Activated naive CD4-positive, alpha-beta T cell (primary cell): ENCODE results near the gene NACAD.
A peak's percentile ranks its signal among the peaks of the same experiment; 100 is the strongest.
"Not testable (repeated sequence)": the region's sequence is repeated elsewhere in the genome, so short reads cannot be mapped to it uniquely, and the experiment has no call there.

Source experiments
- DNase-seq, 4 experiments: peaks; one replicate each; lab custom pipeline; 2025; lab: John Stamatoyannopoulos, UW

The NACAD gene

DNA sequence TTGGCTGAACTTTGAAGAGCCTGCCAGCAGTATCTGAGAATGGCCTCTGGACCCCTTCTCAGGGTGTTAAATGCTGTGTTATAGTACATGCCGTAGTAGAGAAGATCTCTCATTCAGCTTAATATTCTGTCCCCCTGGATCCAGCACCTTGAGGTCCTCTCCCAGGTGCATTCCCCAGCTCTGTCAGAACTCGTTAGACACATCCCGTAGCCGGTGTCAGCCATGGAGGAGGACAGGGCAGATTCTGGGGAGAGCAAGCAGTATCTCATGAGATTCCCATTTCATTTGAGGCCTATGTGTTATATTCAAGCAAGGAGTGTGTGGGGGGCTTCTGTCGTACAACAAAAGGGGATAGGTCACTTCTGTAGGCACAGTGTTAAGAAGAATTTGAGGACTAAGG is 34.8 kb downstream of the NACAD start:
- no peak for DNase-seq

DNA sequence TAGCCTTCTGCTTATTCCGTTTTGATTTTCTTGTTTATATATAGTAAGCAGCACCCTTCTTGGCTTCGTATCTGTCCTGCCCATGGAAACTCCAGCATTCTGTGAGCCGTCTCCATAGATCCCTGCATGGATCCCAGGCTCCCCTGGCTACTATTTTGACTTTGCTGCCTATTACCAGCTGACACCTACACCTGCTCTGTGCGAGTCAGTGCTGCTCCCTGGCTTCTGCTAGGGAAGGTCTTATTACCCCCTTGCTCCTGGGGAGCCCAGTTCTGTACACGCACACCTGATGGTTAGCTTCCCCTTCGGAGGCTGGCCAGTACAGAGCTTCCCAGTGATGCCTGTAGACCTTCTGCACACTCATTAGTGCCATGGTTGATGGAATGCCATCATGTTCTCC is 35.4 kb downstream of the NACAD start:
- DNase-seq, result no peak

DNA sequence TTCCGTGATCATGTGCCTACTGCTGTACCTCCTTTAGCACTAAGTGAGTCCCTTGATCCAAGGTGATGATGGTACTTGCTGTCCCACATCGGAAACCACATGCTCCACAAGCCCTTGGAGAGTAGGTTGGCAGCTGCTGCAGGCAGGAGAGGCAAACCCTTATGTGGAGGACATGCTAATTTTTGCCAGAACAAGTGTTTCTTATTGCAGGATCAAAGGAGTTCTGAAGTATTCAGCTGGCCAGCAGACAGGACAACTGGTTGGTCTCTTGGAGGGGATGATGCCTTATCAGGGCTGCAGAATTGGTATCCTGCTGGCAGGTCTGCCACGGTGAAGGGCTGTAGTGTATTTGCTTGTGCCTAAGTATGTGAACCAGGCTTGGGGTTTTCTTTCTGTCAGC is 36.8 kb downstream of the NACAD start:
- no peak for DNase-seq

DNA sequence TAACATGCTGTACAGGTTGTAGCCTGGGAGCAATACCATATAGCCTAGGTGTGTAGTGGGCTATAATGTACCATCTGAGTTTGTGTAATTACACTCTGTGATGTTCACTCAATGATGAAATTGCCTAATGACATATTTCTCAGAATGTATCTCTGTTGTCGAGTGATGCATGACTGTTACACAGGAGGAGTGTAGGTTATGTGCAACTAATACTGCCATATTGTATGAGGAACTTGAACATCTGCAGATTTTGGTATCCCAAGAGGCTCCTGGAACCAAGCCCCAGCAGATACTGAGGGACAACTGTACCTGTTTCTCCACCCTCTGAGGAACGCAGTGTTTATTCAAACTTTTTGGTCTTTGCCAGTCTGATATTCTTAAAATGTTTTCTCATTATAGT is 38.6 kb downstream of the NACAD start:
- DNase-seq, result no peak

DNA sequence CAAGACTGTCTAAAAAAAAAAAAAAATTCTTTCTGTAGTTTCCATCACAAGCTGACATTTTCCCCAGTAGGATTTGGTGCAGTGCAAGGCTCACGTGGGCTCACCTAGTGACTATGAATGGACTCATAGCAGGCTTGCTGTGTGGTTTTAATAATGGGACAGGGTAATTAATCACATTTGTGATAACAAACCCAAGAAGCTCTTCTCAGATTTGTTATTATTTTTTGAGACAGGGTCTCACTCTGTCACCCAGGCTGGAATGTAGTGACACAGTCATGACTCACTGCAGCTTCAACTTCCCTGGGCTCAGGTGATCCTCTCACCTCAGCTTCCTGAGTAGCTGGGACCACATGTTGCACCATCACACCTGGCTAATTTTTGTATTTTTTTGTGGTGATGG is 40.0 kb downstream of the NACAD start:
- DNase-seq, result no peak

DNA sequence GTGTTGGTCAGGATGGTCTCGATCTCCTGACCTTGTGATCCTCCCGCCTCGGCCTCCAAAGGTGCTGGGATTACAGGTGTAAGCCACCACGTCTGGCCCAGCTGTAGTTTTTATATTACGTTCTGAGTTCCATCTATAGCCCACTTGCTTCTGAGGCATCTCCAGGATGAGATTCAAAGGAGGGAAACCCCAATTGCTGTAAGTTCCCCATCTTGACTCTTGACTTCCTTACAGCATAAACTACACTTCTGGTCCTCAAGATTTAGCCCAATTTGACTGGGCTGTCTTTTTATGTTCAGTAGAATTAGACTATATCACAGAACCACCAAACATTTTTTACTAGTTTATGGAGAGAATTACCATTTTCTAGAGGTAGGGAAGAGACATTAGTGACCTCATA is 44.4 kb downstream of the NACAD start:
- DNase-seq, result no peak

DNA sequence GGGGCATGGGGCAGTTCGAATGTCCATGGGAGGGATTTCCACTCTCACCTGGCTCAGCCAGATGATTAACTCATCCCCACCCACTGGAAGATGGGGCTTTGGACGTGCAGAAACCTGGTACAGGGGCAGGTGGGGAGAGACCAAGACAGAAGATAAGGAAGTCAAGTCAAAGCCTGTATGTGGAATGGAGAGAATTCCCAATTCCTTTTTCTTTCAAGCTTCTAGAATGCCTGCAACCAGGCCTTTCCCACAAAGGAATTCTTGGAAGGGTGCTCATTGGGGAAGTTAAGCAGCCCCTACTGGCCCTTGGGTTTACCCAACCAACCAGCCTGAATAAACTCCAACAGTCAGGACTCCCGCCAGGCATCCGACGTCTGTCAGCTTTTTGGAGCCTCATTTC is 49.7 kb downstream of the NACAD start:
- DNase-seq, result no peak

DNA sequence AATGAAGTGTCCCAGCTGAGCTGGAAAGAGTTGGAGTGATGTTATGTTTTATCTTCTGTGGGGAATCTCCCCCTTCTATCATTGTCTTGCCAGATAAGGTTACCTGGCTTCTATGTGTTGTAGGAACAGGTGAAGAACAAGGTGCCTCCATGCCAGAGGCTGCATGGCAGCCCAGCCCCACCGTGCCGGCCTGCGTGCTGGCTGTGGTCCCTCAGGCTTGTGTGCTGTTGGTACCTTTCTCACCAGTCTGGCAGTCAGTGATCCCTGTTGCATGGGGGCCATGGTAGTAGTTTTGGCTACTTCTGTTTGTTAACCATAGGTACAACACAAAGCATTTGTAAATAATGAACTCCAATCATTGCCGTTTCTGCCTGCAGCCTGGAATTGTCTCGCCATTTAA is 50.9 kb downstream of the NACAD start:
- no peak for DNase-seq

- DNase-seq, result no peak
Measured at GRCh38 chr7:45036796-45037195, 52.0 kb downstream of the NACAD start.

- no peak for DNase-seq
Measured at GRCh38 chr7:45036317-45036716, 52.5 kb downstream of the NACAD start.

GRCh38 chr7:45035893-45036292 is 52.9 kb downstream of the NACAD start:
- peak in 1 of 4 experiments; percentile 7 for DNase-seq

- no peak for DNase-seq
Measured at GRCh38 chr7:45035371-45035770, 53.4 kb downstream of the NACAD start.

- not testable (repeated sequence) for DNase-seq
Measured at GRCh38 chr7:45034710-45035109, 54.1 kb downstream of the NACAD start.

DNA sequence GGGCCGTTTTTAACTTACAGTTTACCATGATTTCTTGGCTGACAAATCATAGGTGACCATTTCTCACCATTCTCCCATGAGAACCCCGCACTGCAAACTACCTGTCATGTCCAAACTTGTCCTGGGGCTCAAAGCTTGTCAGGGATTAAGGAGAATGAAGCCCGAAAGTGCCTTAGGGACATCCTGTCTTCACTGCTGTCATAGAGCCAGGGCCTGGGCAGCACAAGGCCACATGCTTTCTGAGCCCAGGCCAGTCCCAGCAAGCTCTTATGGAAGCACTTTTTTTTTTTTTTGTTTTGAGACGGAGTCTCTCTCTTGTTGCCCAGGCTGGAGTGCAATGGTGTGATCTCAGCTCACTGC is 54.9 kb downstream of the NACAD start:
- DNase-seq, result no peak

- DNase-seq, result no peak
Measured at GRCh38 chr7:45033261-45033930, 55.4 kb downstream of the NACAD start.

DNA sequence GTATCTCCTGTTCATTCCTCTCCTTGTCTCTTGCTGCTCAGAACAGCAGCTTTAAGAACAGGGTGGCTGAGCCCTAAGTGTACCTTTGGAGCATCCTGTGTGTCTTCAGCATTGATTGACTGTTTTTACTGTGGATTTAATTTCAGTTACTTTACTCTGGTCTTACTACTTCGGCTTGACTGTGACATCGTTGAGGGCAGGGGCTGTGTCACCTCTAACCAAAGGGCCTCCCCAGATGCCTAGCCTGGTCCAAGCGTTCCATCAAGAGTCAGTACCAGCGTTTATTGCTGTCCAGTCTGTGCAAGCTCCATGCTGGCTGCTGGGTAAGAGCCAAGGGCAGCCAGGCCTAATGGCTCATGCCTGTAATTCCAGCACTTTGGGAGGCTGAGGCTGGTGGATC is 56.3 kb downstream of the NACAD start:
- no peak for DNase-seq

GRCh38 chr7:45031829-45032228 is 56.9 kb downstream of the NACAD start:
- no peak for DNase-seq
